ENCODE results near the gene PHKG2. TPM values are rescaled to one million over a fixed set of nuclear protein-coding genes. Genes with fewer than 3 reads are reported as not detected.

Gene PHKG2
- polyA plus RNA-seq, 2 of the 4 experiments (the other 2 are of a cell fraction) = 28.0 to 37.3 TPM

DNA sequence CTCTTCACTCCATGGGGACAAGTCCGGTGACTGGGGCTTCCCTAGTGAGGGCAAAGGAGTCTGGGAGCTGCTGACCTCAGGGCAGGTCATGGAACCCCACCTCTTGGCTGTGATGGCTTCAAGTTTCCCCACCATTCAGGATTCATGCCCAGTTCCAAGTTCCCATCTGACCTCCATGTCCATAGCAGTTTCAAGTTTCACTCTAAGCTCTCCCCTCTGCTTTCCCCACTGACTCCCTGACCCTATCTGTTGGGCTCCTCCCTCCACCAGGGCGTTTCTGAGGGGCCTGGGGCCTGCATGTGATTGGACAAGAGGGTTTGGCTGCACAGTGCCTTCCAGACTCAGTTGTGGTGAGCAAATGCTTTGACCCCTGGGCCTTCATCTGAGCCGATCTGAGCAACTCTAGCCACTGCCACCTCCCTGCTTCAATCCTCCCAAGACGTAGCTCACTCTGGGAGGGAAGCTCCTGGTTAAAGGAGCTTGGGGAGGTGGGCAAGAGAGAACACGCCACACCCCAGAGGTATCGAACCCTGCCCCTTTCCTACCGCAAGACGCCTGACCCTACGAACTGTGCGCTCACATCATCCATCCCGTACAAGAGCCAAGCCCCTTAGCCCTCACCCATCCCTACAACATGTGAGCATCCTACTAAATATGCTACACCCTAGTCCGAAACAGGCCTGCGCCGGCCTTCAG is 30.5 kb downstream of the PHKG2 start:
- CTCF ChIA-PET = interaction anchor here (1.3 to 2.4 kb wide), 2 partner anchors 35 to 66 kb away, joined by 3 to 10 read pairs; no protein-coding TSS in a partner anchor

DNA sequence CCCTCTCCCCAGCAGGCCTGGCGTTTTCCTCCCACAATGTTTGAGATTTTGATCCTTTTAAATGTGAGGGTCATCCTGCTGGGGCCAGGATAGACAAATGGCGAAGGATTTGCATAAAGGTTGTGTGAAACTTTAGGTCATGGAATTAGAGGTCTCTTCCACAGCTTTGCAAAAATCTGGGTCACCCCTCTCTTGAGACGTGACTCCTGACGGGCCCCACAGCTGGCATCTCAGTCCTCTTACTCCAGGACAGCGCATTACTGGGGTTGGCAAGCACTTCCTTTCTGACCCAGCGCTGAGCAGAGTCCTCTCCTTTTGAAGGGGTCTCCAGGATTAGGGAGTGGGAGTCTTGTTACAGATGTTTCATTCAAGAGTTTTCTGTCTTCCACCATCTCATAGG is 31.4 kb downstream of the PHKG2 start:
- TF ChIP-seq, protein P1, sequence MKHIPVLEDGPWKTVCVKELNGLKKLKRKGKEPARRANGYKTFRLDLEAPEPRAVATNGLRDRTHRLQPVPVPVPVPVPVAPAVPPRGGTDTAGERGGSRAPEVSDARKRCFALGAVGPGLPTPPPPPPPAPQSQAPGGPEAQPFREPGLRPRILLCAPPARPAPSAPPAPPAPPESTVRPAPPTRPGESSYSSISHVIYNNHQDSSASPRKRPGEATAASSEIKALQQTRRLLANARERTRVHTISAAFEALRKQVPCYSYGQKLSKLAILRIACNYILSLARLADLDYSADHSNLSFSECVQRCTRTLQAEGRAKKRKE (CRISPR knock-in tag; IDR thresholded peaks at IDR 0.05; ENCODE audit: low read depth) = no peak
- TF ChIP-seq ZSCAN20 (CRISPR knock-in tag; IDR thresholded peaks at IDR 0.05) = no peak
- TF ChIP-seq JUN (IDR thresholded peaks at IDR 0.05) = 0 out of 5 replicates have a peak, but pooled peaks of 1 of the 2 experiments have one; percentile 33
- no peak for TF ChIP-seq EHF (CRISPR knock-in tag; IDR thresholded peaks at IDR 0.05)
- no peak for ATAC-seq
- Histone ChIP-seq H3K27ac (no peak overlapping the region), H3K4me1 (peaks cover 11% of the 10 kb centered on the region), H3K4me2 (no peak overlapping the region), H3K9me3 (no peaks in the 10 kb centered on the region), H3K4me3 (no peak overlapping the region)
- POLR2A ChIA-PET = interaction anchor here (1.1 kb wide), 1 partner anchor 26 kb away, joined by 3 read pairs; no protein-coding TSS in a partner anchor
- WGBS (ENCODE audit: missing lambda C conversion rate) = 95% methylated on average over 6 of the region's 6 CpGs
- no peak for DNase-seq (ENCODE audit: low read depth in 1 of 2, low spot score in 1 of 2)
- CTCF ChIA-PET = interaction anchor here (1.1 to 1.5 kb wide), 2 partner anchors 35 to 162 kb away, joined by 3 to 5 read pairs; no protein-coding TSS in a partner anchor
- no peak for FAIRE-seq

More for the DNA sequence above, 30.5 kb downstream of the PHKG2 start:
- peaks cover 11% of the 10 kb centered on the region for H3K4me1 ChIP-seq
- ATAC-seq (no peak), FAIRE-seq (no peak), DNase-seq (ENCODE audit: low read depth in 1 of 2, low spot score in 1 of 2) (no peak)
- 0 out of 6 replicates have a peak overlapping the region, but pooled peaks of 1 of the 2 experiments have one; percentile 4 for H3K27ac ChIP-seq
- WGBS (ENCODE audit: missing lambda C conversion rate) = 90% methylated on average over 14 of the region's 14 CpGs
- no peak overlapping the region for H3K4me3 ChIP-seq
- TF ChIP-seq POLR2A (IDR thresholded peaks at IDR 0.05; ENCODE audit: low read length) (no peak), RNF2 (IDR thresholded peaks at IDR 0.05; ENCODE audit: borderline replicate concordance, low read depth) (no peak), ZSCAN20 (CRISPR knock-in tag; IDR thresholded peaks at IDR 0.05) (no peak), CBX2 (IDR thresholded peaks at IDR 0.05; ENCODE audit: borderline replicate concordance, low read depth) (no peak), MAZ (IDR thresholded peaks at IDR 0.05; ENCODE audit: borderline replicate concordance, low read depth, low read length) (no peak), KDM1A (IDR thresholded peaks at IDR 0.05; ENCODE audit: low read depth) (no peak), CBX8 (IDR thresholded peaks at IDR 0.05) (no peak), CHD2 (IDR thresholded peaks at IDR 0.05; ENCODE audit: low read length, partially characterized antibody) (no peak), HOXA7 (CRISPR knock-in tag; IDR thresholded peaks at IDR 0.05) (no peak), EHF (CRISPR knock-in tag; IDR thresholded peaks at IDR 0.05) (no peak), EP300 (IDR thresholded peaks at IDR 0.05) (no peak), ESRRA (IDR thresholded peaks at IDR 0.05; ENCODE audit: borderline replicate concordance, low read length) (no peak), GATA3 (IDR thresholded peaks at IDR 0.05; ENCODE audit: borderline replicate concordance) (no peak), KDM5A (IDR thresholded peaks at IDR 0.05) (no peak)
- TF ChIP-seq, protein P2, sequence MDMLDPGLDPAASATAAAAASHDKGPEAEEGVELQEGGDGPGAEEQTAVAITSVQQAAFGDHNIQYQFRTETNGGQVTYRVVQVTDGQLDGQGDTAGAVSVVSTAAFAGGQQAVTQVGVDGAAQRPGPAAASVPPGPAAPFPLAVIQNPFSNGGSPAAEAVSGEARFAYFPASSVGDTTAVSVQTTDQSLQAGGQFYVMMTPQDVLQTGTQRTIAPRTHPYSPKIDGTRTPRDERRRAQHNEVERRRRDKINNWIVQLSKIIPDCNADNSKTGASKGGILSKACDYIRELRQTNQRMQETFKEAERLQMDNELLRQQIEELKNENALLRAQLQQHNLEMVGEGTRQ (IDR thresholded peaks at IDR 0.05) = no peak
- TF ChIP-seq, protein P3, sequence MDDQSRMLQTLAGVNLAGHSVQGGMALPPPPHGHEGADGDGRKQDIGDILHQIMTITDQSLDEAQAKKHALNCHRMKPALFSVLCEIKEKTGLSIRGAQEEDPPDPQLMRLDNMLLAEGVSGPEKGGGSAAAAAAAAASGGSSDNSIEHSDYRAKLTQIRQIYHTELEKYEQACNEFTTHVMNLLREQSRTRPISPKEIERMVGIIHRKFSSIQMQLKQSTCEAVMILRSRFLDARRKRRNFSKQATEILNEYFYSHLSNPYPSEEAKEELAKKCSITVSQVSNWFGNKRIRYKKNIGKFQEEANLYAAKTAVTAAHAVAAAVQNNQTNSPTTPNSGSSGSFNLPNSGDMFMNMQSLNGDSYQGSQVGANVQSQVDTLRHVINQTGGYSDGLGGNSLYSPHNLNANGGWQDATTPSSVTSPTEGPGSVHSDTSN (IDR thresholded peaks at IDR 0.05) = no peak
- H3K4me2 ChIP-seq = no peak overlapping the region
- no peaks in the 10 kb centered on the region for H3K9me3 ChIP-seq
- POLR2A ChIA-PET = interaction anchor here (0.7 to 1.0 kb wide), 3 partner anchors 33 to 145 kb away, joined by 3 to 4 read pairs (median 3); partner anchors contain the start of gene FBXL19

DNA sequence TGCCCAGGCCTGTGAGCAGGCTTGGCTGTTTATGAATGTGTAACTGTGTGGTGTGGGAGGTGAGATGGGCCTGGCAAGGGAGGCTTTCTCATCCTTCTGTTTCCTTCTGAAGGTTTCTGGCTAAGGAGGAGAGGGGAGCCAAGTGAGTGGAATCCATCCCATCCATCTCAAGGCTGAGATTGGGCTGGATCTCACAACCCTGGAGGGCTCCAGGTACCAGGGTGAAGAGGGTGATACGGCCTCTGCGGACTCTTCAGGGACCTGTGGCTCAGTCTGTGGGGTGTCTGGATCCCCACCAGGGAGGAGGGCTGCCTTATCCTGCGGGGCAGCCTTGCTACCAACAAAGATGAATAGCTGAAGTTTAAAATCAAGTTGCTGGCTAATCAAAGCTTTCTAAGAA is 31.8 kb downstream of the PHKG2 start:
- POLR2A ChIA-PET = interaction anchor here (1.1 kb wide), 1 partner anchor 25 kb away, joined by 3 read pairs; no protein-coding TSS in a partner anchor
- Histone ChIP-seq H3K4me2 (no peak overlapping the region), H3K4me1 (peaks cover 11% of the 10 kb centered on the region), H3K27ac (no peak overlapping the region), H3K9me3 (no peaks in the 10 kb centered on the region), H3K4me3 (no peak overlapping the region)
- ATAC-seq (no peak), DNase-seq (ENCODE audit: low read depth in 1 of 2, low spot score in 1 of 2) (no peak), FAIRE-seq (no peak)
- WGBS (ENCODE audit: missing lambda C conversion rate) = 84% methylated on average over 3 of the region's 3 CpGs
- TF ChIP-seq POLR2AphosphoS2 (conservative IDR thresholded peaks at IDR 0.05; ENCODE audit: low read length) (no peak), JUN (IDR thresholded peaks at IDR 0.05) (peak in 1 of 2 experiments; percentile 8; a peak in 1 of 5 replicates), RARB (CRISPR knock-in tag; IDR thresholded peaks at IDR 0.05) (no peak), NR3C1 (IDR thresholded peaks at IDR 0.05) (no peak)
- TF ChIP-seq, protein P4, sequence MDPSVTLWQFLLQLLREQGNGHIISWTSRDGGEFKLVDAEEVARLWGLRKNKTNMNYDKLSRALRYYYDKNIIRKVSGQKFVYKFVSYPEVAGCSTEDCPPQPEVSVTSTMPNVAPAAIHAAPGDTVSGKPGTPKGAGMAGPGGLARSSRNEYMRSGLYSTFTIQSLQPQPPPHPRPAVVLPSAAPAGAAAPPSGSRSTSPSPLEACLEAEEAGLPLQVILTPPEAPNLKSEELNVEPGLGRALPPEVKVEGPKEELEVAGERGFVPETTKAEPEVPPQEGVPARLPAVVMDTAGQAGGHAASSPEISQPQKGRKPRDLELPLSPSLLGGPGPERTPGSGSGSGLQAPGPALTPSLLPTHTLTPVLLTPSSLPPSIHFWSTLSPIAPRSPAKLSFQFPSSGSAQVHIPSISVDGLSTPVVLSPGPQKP (IDR thresholded peaks at IDR 0.05; ENCODE audit: low read depth, low read length) = no peak
- CTCF ChIA-PET = interaction anchor here (1.1 to 1.5 kb wide), 2 partner anchors 35 to 161 kb away, joined by 3 to 5 read pairs; no protein-coding TSS in a partner anchor

All from A549 (cell line).